SK-N-SH (cell line): Measurements from ENCODE around the gene SOD3.

Source experiments
- CTCF ChIP-seq: fragments of 200-600 bp; sonication (generic); IDR thresholded peaks from 2 replicates; pipeline ENCODE4 v1.6.1; 2017; ENCODE audit warnings: antibody characterized with exemption, mild to moderate bottlenecking, moderate library complexity
- EP300 ChIP-seq, 2 experiments: IDR thresholded peaks; 2 replicates each; pipeline versions ENCODE4 v1.4.0 to v1.6.1; 2012; ENCODE audit warnings: borderline replicate concordance in 1 of 2, low read depth in 1 of 2, low read length in 1 of 2
- EZH2phosphoT487 ChIP-seq: fragments of 200-600 bp; sonication (generic); IDR thresholded peaks from 2 replicates; pipeline ENCODE4 v1.6.1; 2017; ENCODE audit warnings: low read depth, mixed run types, mild to moderate bottlenecking, antibody characterized with exemption, moderate library complexity, borderline replicate concordance
- GABPA ChIP-seq: IDR thresholded peaks from 2 replicates; pipeline ENCODE4 v1.4.0; 2012; ENCODE audit warnings: low read depth, mild to moderate bottlenecking
- GATA2 ChIP-seq: sonication (generic); formaldehyde crosslinking; IDR thresholded peaks from 2 replicates; pipeline ENCODE4 v1.5.0; 2020; ENCODE audit warnings: mild to moderate bottlenecking, missing genetic modification reagents
- NFIC ChIP-seq: IDR thresholded peaks from 2 replicates; pipeline ENCODE4 v1.4.0; 2012; ENCODE audit warnings: borderline replicate concordance
- POLR2AphosphoS5 ChIP-seq: IDR thresholded peaks from 2 replicates; pipeline ENCODE4 v1.6.1; 2012; ENCODE audit warnings: low read depth, low read length
- RAD21 ChIP-seq: IDR thresholded peaks from 2 replicates; pipeline ENCODE4 v1.6.1; 2012; ENCODE audit warnings: mild to moderate bottlenecking, low read length
- REST ChIP-seq: IDR thresholded peaks from 2 replicates; pipeline ENCODE4 v1.6.1; 2012; ENCODE audit warnings: mild to moderate bottlenecking, low read depth, low read length, moderate library complexity
- TAF1 ChIP-seq: IDR thresholded peaks from 2 replicates; pipeline ENCODE4 v1.6.1; 2012; ENCODE audit warnings: low read depth, mild to moderate bottlenecking, low read length, moderate library complexity, borderline replicate concordance
- USF1 ChIP-seq: IDR thresholded peaks from 2 replicates; pipeline ENCODE4 v1.4.0; 2012; ENCODE audit warnings: low read depth, borderline replicate concordance
- TF ChIP-seq, protein P1 (sequence below): IDR thresholded peaks from 2 replicates; pipeline ENCODE4 v1.4.0; 2012; ENCODE audit warnings: low read depth
- TF ChIP-seq, protein P2 (sequence below): fragments of 150-350 bp; IDR thresholded peaks from 2 replicates; pipeline ENCODE4 v1.6.1; 2016; ENCODE audit warnings: mild to moderate bottlenecking, low read depth, low read length

- TF ChIP-seq TAF1 = no peak
- TF ChIP-seq EZH2phosphoT487 = no peak
- no peak for TF ChIP-seq CTCF
- no peak for TF ChIP-seq GABPA
- TF ChIP-seq RAD21 = no peak
- no peak for TF ChIP-seq NFIC
- no peak for TF ChIP-seq POLR2AphosphoS5
- TF ChIP-seq USF1 = no peak
- TF ChIP-seq EP300 (IDR thresholded peaks at IDR 0.05; ENCODE audit: borderline replicate concordance in 1 of 2, low read depth in 1 of 2, low read length in 1 of 2) = no peak
- TF ChIP-seq, protein P1, sequence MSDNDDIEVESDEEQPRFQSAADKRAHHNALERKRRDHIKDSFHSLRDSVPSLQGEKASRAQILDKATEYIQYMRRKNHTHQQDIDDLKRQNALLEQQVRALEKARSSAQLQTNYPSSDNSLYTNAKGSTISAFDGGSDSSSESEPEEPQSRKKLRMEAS = no peak
- TF ChIP-seq, protein P2, sequence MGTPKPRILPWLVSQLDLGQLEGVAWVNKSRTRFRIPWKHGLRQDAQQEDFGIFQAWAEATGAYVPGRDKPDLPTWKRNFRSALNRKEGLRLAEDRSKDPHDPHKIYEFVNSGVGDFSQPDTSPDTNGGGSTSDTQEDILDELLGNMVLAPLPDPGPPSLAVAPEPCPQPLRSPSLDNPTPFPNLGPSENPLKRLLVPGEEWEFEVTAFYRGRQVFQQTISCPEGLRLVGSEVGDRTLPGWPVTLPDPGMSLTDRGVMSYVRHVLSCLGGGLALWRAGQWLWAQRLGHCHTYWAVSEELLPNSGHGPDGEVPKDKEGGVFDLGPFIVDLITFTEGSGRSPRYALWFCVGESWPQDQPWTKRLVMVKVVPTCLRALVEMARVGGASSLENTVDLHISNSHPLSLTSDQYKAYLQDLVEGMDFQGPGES = no peak
- TF ChIP-seq REST = no peak
- no peak for TF ChIP-seq GATA2 (CRISPR knock-in tag)
Measured at GRCh38 chr4:24750106-24750505, 45.3 kb upstream of the SOD3 start.
